GM19452 (cell line): Measurements from ENCODE around the gene NIN.
A peak's percentile ranks its signal among the peaks of the same experiment; 100 is the strongest.

ENCODE experiments used
- ATAC-seq: cut with Tn5 transposase; IDR thresholded peaks from one replicate; pipeline ENCODE4 v1.9.1; 2021; ENCODE audit not compliant: unreplicated experiment

The NIN gene

GRCh38 chr14:50763382-50764007 is 67.5 kb downstream of the NIN start:
- no peak for ATAC-seq

GRCh38 chr14:50762931-50763300 is 68.0 kb downstream of the NIN start:
- no peak for ATAC-seq

- ATAC-seq: peak; percentile 78
These were observed 68.7 kb downstream of the NIN start for GRCh38 chr14:50762001-50762930.

- ATAC-seq: no peak
These were observed 71.0 kb downstream of the NIN start for GRCh38 chr14:50759800-50760543.

- ATAC-seq: no peak
These were observed 72.0 kb downstream of the NIN start for GRCh38 chr14:50758945-50759344.

GRCh38 chr14:50758305-50758704 is 72.7 kb downstream of the NIN start:
- ATAC-seq: no peak

- no peak for ATAC-seq
These were observed 73.3 kb downstream of the NIN start for GRCh38 chr14:50757702-50758101.

GRCh38 chr14:50756300-50756699 is 74.7 kb downstream of the NIN start:
- ATAC-seq: no peak

GRCh38 chr14:50750323-50750722 is 80.6 kb downstream of the NIN start:
- ATAC-seq: no peak

- ATAC-seq: no peak
These were observed 85.4 kb downstream of the NIN start for GRCh38 chr14:50745401-50746058.

- ATAC-seq: no peak
These were observed 86.7 kb downstream of the NIN start for GRCh38 chr14:50744231-50744630.

GRCh38 chr14:50741567-50741966 is 89.4 kb downstream of the NIN start:
- ATAC-seq: no peak

- ATAC-seq: no peak
These were observed 90.1 kb downstream of the NIN start for GRCh38 chr14:50740856-50741255.

GRCh38 chr14:50739186-50739585 is 91.8 kb downstream of the NIN start:
- ATAC-seq: no peak

GRCh38 chr14:50736932-50737419 is 94.0 kb downstream of the NIN start:
- ATAC-seq: peak; percentile 89

GRCh38 chr14:50734950-50735695 is 95.8 kb downstream of the NIN start:
- ATAC-seq: no peak

- ATAC-seq: no peak
These were observed 97.5 kb downstream of the NIN start for GRCh38 chr14:50733494-50733893.

- ATAC-seq: no peak
These were observed 102.1 kb downstream of the NIN start for GRCh38 chr14:50728836-50729235.

GRCh38 chr14:50726372-50727107 is 104.4 kb downstream of the NIN start:
- no peak for ATAC-seq

- no peak for ATAC-seq
These were observed 105.2 kb downstream of the NIN start for GRCh38 chr14:50725761-50726160.
